Epithelial cell of prostate (primary cell): ENCODE results near the gene CRMP1.
A peak's percentile ranks its signal among the peaks of the same experiment; 100 is the strongest.
"Not testable (repeated sequence)": the region's sequence is repeated elsewhere in the genome, so short reads cannot be mapped to it uniquely, and the experiment has no call there.

ENCODE experiments used
- DNase-seq: peaks from one replicate; pipeline ENCODE4 v3.0.0-alpha.2; 2011; ENCODE audit warnings: low read depth, low spot score
- H3K27ac ChIP-seq: fragments of 450-650 bp; 2 replicates; pipeline ENCODE4 v1.5.1; 2017; ENCODE audit warnings: mild to moderate bottlenecking

The CRMP1 gene

DNA sequence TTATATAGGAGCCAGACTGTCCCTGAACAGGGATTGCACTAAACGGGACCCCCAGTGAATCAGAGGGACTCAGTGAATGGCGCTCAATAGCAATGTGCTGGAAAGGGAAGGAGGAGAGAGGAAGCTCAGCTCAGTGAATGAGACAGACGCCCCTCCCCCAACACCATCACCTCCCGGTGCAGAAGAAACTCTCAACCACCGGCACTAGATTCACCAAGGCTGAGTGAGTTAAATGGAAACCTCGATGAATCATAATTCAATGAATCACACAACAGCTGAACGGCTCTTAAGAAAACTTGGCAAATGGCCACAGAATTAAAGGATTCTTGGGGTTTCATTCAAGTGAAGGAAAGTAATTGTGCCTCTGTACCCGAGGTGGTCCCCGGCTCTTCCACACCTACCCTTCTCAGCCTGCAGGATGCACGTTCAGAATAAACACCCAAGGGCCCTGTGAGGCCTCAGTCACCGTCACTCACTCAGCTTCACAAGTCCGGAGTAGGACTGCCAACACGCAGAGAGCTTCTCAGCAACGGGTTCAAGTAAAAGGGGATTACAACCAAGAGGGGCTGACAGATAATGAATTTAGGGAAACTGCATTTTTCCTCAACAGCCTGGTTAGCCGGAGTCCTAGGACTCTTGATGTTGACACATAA, 29.3 kb downstream of the CRMP1 start:
- H3K27ac ChIP-seq: no peak overlapping the region
- peak; percentile 90 for DNase-seq

DNA sequence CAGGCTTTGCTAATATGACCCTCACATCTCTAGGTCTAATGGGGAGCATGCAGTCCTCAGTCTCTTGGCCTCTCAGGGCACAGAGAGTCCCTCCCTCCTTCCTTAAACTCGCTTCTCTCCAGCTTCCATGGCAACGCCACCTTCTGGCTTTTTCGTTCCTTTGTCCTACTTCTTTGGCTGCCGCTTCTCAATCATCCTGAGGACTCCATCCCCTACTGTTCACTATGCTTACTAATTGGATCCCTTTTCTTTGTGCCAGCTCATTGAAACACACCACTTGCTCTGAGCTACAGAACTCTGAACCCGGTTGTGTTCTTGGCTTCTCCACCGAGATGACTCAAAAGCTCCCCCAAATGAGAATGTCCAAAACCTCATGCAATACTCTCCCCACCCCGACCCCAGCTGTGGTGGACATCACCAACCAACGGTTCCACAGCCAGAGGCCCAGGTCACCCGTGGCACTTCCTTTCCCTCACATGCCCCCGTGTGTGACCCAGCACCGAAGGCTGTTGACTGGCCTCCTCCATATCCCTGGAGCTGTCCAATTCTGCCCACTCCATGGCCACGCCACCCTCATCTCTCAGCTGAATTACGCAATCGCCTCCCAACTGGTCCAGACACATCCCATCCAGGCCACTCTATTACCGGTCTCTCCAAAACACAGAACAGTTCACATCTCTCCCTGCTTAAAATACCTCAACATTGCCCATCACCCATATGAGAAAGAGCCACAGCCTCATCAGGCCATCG, 34.7 kb downstream of the CRMP1 start:
- no peak overlapping the region for H3K27ac ChIP-seq
- no peak for DNase-seq

DNA sequence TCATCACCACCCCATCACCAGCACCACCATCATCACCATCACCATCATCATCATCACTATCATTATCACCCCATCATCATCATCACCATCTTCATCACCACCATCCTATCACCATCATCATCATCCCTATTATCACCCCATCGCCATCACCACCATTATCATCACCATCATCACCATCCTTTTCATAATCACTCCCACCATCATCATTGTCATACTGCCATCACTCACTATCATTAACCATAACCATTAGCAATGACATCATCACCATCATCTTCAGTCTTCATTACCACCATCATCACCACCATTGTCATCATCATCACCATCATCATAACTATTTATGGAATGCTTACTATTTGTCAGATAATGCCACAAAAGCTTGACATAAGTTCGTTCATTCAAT, 35.7 kb downstream of the CRMP1 start:
- DNase-seq: no peak
- no peak overlapping the region for H3K27ac ChIP-seq

DNA sequence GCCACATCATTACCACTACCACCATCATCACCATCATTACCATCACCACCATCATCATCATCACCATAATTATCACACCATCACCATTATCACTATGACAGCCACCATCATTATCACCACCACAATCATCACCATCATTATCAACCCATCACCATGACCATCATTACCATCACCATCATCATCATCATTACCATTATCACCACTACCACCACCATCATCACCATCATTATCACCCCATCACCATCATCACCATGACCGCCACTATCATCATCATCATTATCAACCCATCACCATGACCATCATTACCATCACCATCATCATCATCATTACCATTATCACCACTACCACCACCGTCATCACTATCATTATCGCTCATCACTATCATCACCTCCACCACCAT, 36.5 kb downstream of the CRMP1 start:
- H3K27ac ChIP-seq, DNase-seq: not testable (repeated sequence)

DNA sequence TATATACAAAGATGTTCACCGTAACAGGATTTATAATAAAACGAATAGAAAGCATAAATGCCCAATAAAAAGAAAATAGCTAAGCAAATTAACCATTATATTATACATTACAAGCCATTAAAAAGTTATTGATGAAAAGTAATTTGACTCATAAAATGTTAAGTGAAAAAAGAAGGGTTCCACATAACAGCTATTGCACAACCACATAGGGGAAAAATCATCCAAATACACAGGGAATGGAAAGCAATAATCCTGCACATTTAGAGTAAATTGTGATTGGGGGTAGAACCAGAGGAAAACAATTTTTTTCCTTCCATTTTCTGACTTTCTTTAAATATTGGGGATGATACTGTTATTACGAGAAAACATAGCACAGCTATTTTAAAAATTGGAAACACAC, 38.0 kb downstream of the CRMP1 start:
- no peak for DNase-seq
- no peak overlapping the region for H3K27ac ChIP-seq

DNA sequence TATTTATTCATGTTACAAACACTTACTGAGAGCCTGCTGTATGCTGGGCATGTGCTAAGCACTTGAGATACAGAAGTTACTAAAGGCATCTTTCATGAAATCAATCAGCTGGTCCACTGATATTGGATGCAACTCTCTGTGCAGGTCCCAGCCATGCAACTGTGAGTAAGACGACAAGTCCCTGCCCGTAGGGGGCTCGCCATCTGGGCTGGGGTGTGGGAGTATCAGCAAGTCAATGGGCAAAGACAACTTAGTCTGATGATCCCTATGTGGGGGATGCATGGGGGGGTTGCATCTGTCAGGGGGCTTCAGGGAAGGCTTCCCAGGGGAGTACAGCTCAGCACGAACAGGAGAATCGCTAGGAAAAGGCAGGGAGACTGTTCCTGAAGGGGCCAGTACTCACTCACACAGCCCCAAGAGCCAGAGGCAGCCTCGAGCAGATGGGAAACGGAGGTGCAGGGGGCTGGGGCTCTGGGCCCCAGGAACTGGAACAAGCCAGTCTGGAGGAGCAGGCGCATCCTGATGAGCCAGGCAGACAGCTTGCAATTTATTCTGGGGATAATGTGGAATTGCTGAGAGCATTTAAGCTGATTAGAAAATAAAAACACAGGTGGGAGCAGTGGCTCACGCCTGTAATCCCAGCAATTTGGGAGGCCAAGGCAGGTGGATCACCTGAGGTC, 40.2 kb downstream of the CRMP1 start:
- DNase-seq: no peak

DNA sequence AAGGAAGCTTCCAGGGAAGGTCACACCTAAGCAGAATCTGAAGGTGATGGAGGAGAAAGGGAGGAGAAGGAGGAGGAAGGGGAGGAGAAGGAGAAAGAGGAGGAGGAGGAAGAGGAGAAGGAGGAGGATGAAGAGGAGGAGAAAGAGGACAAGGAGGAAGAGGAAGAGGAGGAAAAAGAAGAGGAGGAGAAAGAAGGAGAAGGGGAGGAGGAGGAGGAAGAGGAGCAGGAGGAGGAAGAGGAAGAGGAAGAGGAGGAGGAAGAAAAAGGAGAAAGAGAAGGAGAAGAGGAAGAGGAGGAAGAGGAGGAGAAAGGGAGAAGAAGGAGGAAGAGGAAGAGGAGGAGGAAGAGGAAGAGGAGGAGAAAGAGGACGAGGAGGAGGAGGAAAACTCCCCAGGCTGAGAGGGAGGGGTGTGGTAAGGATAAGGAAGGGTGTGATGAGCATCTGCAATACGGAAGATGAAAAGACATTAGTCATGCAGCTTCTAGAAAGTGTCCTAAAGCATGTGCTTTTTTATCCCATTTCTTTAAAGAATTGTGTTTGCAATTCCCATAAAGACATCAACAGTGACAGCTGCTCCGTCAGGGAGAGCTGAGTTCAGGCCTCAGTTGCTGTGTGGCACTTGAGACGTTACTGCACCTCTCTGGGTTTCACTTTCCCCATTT, 41.1 kb downstream of the CRMP1 start:
- no peak overlapping the region for H3K27ac ChIP-seq
- DNase-seq: no peak

More for the DNA sequence above, 40.2 kb downstream of the CRMP1 start:
- H3K27ac ChIP-seq: no peak overlapping the region

DNA sequence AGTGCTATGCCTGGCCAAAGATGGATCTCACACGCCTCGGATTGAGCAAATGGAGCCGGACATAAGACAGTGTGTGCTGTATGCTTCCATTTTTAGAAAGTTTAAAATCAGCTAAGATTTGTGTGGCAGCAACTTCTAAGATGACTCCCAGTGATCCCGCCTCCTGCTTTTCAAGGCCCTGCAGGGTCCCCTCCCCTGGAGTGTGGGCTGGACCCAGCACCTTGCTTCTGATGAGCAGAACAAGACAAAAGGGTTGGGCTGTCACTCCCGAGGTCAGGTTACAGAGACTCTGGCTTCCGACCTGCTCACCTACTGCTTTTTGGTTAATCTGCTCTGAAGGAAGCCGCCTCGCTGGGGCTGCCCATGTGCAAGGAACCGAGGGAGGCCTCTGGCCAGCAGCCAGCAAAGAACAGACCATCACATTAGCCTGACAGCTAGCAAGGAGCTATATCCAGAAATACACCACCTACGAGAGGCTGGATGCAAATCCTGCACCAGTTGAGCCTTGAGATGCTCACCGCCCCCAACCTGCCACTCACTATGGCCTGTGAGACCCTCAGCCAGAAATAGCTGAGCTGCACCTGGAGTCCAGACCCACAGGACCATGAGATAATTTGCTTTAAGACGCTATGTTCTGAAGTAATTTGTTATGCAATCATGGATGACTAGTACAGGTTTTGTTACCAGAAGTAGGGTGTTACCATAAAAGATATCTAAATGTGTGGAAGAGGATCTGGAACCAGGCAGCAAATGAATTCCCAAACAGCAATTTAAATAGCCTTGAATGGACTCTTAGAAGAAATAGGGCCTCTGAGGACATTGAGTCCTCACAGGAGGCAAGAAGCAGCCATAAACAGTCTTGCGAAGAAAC, 47.6 kb downstream of the CRMP1 start:
- DNase-seq: no peak
- H3K27ac ChIP-seq: no peak overlapping the region

DNA sequence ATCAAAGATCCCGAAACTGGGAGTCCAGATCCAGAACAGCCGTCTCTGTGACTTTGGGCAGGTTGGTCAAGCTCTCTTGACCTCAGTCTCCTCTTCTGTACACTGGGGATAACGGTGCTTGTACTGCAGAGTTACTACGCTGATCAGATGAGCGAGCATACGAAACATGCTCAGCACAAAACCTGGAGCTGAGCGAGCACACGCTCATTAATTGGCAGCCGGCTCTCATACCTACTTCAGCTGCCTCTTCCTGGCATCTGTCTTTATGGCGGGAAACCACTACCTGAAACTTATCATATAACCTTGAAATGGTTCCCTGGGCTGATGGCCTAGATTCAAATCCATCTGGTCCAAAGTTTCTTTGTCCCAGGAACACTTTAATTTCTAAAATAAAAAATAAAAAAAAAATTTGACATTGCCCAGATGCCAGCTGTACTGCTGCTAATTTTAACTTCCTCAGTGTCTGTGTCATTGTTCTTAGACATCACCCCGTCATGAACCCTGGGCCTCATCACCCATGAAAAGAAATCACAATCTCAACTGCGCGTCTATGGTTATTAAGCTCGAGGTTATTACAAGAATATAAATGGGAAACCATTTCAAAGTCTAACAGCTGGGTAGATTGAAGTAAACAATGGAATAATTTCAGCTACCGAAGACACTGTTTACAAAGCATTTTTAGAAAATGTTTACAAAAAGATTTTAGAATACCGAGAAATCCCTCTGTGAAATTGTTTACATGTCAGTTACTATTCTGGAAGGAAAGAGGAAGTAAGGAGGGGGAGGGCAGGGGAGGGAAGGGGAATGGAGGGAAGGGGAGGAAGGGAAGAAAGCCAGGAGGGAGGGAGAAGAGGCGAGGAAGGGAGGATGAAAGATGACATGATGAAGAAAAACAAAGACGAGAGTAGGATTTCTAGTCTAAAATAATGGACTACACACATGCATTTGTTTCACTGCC, 49.0 kb downstream of the CRMP1 start:
- H3K27ac ChIP-seq: no peak overlapping the region
- no peak for DNase-seq

DNA sequence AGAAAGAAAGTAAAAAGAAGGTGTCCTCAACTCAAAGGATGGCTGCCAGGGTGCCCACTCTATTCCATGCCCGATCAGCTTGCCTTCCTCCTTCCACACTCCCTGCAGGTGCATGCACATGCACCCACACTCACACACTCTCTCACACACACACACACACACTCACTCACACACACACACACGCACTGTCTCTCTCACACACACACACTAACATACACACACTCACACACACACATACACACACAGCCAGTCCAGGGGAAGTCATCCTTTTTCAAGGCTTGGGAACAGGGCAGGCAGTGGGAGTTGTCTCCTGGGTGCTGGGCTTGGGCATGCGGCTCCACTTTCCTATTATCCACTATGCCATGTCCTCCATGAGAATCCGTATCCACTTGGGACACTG, 50.4 kb downstream of the CRMP1 start:
- no peak for DNase-seq
- no peak overlapping the region for H3K27ac ChIP-seq

DNA sequence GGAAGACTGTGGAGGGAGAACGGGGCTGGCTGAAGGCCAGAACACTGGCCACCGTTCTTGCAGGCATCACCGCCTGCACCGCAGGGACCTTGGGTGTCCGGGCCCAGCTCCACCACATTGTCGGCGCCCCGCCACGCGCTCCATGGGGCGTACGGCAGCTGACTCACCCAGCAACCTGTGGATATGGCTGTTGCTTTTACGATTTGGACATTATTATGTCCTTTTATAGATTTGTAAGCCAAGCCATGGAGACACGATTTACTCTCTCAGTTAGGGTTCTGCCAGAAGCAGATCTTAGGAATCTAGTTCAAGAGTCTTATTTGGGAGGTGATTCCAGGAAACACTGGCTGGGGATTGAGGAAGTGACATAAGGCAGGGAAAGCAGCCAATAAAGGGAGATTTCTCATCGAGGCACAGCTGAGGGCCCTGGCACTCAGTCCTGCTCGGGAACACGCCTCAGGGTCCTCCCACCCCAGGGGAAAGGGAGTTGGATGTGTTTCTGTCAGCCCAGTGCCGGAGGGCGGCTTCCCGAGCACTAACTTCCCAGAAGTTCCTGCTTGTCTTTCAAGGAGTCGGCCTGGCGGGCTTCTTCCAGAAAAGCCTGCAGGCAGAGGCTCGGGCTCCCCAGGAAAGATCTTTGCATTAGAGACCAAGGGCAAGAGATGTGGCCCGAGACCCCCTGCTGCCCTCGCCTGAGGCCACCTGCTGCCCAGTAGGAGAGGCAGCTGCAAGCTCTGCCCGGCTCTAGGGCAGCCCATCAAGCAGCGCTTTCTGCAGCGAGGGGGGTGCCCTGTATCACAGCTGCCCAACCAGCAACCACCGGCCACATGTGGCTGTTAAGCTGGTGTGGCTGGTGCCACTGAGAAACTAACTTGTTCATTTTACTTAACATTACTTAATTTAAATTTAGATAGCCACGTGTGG, 52.9 kb downstream of the CRMP1 start:
- no peak for DNase-seq
- H3K27ac ChIP-seq: no peak overlapping the region

DNA sequence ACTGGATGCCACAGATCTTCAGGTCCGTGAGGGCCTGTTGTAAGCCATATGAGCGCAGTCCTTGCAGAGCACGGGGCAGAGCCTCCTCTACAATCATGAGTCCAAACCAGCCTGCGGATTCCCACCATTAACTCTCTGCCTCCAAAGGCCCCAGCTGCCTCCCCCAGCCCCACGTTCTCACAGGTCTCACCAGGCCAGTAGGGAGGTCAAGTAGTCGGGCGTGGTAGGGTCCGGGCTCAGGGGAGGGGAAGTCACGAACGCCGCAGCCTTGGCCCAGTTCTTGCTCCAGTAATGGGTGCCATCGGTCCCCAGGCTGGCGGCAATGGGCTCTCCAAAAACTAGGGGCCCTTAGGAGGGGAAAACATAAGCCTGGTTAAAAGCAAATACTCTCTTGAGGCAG, 53.6 kb downstream of the CRMP1 start:
- no peak for DNase-seq
- no peak overlapping the region for H3K27ac ChIP-seq

DNA sequence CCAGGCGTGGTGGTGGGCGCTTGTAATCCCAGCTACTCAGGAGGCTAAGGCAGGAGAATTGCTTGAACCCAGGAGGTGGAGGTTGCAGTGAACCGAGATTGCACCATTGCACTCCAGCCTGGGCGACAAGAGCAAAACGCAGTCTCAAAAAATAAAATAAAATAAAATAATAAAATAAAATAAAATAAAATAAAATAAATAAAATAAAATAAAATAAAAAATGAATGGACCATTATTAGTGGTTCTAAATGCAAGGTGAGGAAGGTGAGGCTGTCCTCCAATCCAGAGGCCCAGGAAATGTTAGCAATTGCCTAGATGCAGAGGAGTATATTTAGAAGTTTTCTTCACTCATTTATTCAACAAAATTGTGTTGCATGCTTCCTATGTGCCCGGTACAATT, 55.4 kb downstream of the CRMP1 start:
- not testable (repeated sequence) for DNase-seq, H3K27ac ChIP-seq

DNA sequence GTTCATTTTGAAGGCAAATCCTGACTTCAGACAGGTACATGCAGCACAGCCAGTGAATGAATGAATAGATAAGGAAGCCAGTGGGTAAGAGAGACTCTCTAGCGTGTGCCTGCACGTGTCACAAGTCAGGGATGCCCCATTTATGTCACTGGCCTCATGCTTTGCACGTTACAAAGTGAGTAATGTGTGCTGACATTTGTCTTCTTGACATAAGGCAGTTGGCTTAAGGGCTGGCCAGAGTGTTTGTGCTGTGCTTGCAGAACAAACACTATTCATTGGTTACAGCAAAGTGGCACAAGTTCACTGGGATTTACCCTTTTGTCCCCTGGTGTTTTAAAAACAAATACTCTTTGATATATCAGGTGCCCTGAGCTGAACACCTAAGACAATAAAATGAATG, 55.9 kb downstream of the CRMP1 start:
- DNase-seq: no peak
- no peak overlapping the region for H3K27ac ChIP-seq

DNA sequence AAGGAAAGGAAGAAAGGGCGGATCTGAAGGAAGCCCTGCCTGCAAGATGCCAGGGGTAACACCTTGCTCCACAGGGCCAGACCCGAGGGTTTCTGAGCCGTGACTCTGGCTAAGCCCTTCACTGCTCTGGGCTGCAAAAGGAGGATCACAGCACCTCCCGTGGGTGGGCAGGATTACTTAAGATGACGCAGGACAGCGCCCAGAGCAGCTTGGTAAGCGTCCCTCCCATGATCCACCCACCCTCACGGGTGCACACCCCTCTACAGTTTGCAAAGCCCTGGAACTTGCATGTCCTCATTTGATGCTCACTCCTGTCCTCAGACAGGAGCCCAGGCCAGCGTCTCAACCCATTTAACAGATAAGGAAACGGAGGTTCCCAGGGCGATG, 64.9 kb downstream of the CRMP1 start:
- no peak for DNase-seq
- H3K27ac ChIP-seq: no peak overlapping the region

DNA sequence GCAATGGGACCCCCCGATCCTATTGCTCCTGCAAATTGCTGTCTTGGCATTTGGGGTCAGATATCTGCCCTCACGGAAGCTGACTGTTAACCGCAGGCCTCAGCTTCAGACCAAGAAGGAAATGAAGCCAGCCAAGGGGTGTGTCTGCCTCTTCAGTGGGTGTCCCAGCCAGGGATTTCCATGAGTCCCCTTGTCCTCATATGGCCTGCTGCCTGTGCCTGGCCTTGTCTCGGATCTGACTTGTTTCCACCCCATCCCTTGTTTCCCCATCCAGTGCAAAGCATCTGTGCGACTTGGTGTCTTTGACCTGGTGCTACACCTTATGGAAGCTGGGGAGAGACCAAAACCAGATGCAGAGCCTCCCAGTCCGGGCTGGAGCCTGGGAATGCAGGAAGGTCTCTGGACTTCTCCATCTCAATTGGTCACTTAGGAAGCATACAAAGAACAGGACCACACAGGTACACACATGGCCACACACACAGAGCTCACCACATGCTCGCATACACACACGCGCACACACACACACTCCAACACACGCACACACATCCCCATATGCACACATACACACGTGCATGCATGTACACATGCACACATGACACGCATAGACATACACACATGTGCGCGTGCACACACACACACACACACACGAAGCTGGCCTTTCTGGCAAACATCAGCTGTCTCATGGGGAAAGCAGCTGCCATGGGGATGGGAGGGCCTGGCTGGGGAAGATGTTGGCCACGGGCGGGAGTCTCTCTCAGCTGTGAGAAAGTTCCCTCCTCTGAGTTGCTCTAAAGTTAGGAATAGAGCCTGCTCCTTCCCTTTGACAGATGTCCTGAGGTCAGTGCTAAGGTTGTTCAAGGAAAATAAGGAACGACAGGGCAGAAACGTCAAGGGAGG, 65.5 kb downstream of the CRMP1 start:
- DNase-seq: no peak
- H3K27ac ChIP-seq: no peak overlapping the region
